H9 (cell line): ENCODE data around the gene ACAP3. TPM values are rescaled to one million over a fixed set of nuclear protein-coding genes. Genes with fewer than 3 reads are reported as not detected.

Experiments used
- DNase-seq: peaks from one replicate; pipeline ENCODE4 v3.0.0-alpha.2; 2017
- H2AFZ ChIP-seq: one replicate; pipeline ENCODE4 v1.6.1; 2013; ENCODE audit warnings: mild to moderate bottlenecking, low read length, control low read depth, moderate library complexity
- H2AK5ac ChIP-seq: 2 replicates; pipeline ENCODE4 v1.6.1; 2013; ENCODE audit warnings: low read length, control low read depth, mixed read lengths; ENCODE audit not compliant: insufficient read length
- H2BK120ac ChIP-seq: one replicate; pipeline ENCODE4 v1.6.1; 2013; ENCODE audit warnings: low read depth, mild to moderate bottlenecking, low read length, control low read depth, inconsistent platforms; ENCODE audit not compliant: poor library complexity, severe bottlenecking
- H2BK12ac ChIP-seq: 2 replicates; pipeline ENCODE4 v1.6.1; 2013; ENCODE audit warnings: low read length, control low read depth, mixed read lengths, low read depth; ENCODE audit not compliant: insufficient read length
- H2BK15ac ChIP-seq: 2 replicates; pipeline ENCODE4 v1.6.1; 2013; ENCODE audit warnings: low read depth, low read length, control low read depth
- H2BK20ac ChIP-seq: one replicate; pipeline ENCODE4 v1.6.1; 2013; ENCODE audit warnings: low read depth, mild to moderate bottlenecking, low read length, control low read depth, inconsistent platforms; ENCODE audit not compliant: poor library complexity, severe bottlenecking
- H2BK5ac ChIP-seq: 2 replicates; pipeline ENCODE4 v1.6.1; 2013; ENCODE audit warnings: low read length, control low read depth, mixed read lengths; ENCODE audit not compliant: insufficient read length
- H3K14ac ChIP-seq: 2 replicates; pipeline ENCODE4 v1.6.1; 2013; ENCODE audit warnings: low read length, control low read depth; ENCODE audit not compliant: insufficient read depth
- H3K18ac ChIP-seq: 2 replicates; pipeline ENCODE4 v1.6.1; 2013; ENCODE audit warnings: low read depth, mild to moderate bottlenecking, mixed read lengths, low read length, control low read depth; ENCODE audit not compliant: insufficient read length
- H3K23ac ChIP-seq: 2 replicates; pipeline ENCODE4 v1.6.1; 2013; ENCODE audit warnings: low read length, control low read depth, mixed read lengths, low read depth; ENCODE audit not compliant: insufficient read length
- H3K23me2 ChIP-seq: 2 replicates; pipeline ENCODE4 v1.6.1; 2013; ENCODE audit warnings: low read depth, mild to moderate bottlenecking, mixed read lengths, low read length, control low read depth; ENCODE audit not compliant: insufficient read length, poor library complexity, severe bottlenecking
- H3K27ac ChIP-seq: 2 replicates; pipeline ENCODE4 v1.5.1; 2013; ENCODE audit warnings: low read length, control low read depth, mixed read lengths, low read depth; ENCODE audit not compliant: insufficient read length
- H3K27me3 ChIP-seq: 2 replicates; pipeline ENCODE4 v1.6.1; 2013; ENCODE audit warnings: low read length, control low read depth, inconsistent platforms; ENCODE audit not compliant: insufficient read depth
- H3K4ac ChIP-seq: 2 replicates; pipeline ENCODE4 v1.6.1; 2013; ENCODE audit warnings: low read depth, mild to moderate bottlenecking, control low read depth, inconsistent platforms, low read length, moderate library complexity
- H3K4me1 ChIP-seq: 2 replicates; pipeline ENCODE4 v1.6.1; 2013; ENCODE audit warnings: low read length, control low read depth, inconsistent platforms; ENCODE audit not compliant: insufficient read depth
- H3K4me2 ChIP-seq: 2 replicates; pipeline ENCODE4 v1.6.1; 2013; ENCODE audit warnings: low read length, control low read depth, mixed read lengths; ENCODE audit not compliant: insufficient read length, insufficient read depth
- H3K56ac ChIP-seq: 2 replicates; pipeline ENCODE4 v1.6.1; 2013; ENCODE audit warnings: low read depth, mild to moderate bottlenecking, mixed read lengths, low read length, control low read depth; ENCODE audit not compliant: insufficient read length
- H3K79me1 ChIP-seq: 2 replicates; pipeline ENCODE4 v1.6.1; 2013; ENCODE audit warnings: low read depth, mild to moderate bottlenecking, moderate library complexity, low read length, control low read depth, inconsistent platforms; ENCODE audit not compliant: insufficient read depth, poor library complexity, severe bottlenecking
- H3K79me2 ChIP-seq: 2 replicates; pipeline ENCODE4 v1.6.1; 2013; ENCODE audit warnings: low read length, control low read depth, inconsistent platforms; ENCODE audit not compliant: insufficient read depth
- H3K9ac ChIP-seq: 2 replicates; pipeline ENCODE4 v1.6.1; 2013; ENCODE audit warnings: low read length, control low read depth, mixed read lengths; ENCODE audit not compliant: insufficient read length; ENCODE audit errors: extremely low read depth
- H3K9me3 ChIP-seq: one replicate; pipeline ENCODE4 v1.6.1; 2013; ENCODE audit warnings: low read depth, low read length, inconsistent platforms; ENCODE audit not compliant: control insufficient read depth
- H3T11ph ChIP-seq: one replicate; pipeline ENCODE4 v1.6.1; 2013; ENCODE audit warnings: mild to moderate bottlenecking, low read length, control low read depth, inconsistent platforms
- H4K20me1 ChIP-seq: one replicate; pipeline ENCODE4 v1.6.1; 2013; ENCODE audit not compliant: control insufficient read depth, insufficient read length, insufficient read depth
- H4K5ac ChIP-seq: 2 replicates; pipeline ENCODE4 v1.6.1; 2013; ENCODE audit warnings: low read depth, mild to moderate bottlenecking, mixed read lengths, low read length, control low read depth; ENCODE audit not compliant: insufficient read length
- H4K8ac ChIP-seq: replicated peaks from 2 replicates; pipeline ENCODE4 v1.6.1; 2013; ENCODE audit warnings: low read length, control low read depth, mixed read lengths, low read depth; ENCODE audit not compliant: insufficient read length
- H4K91ac ChIP-seq: 2 replicates; pipeline ENCODE4 v1.6.1; 2013; ENCODE audit warnings: low read depth, mild to moderate bottlenecking, moderate library complexity, mixed read lengths, low read length, control low read depth; ENCODE audit not compliant: insufficient read length
- H3K27ac Mint-ChIP-seq, 3 experiments: 2 replicates in 2 of 3; 3 replicates in 1 of 3; pipeline ENCODE4 v1.8.0; 2020 to 2021; ENCODE audit warnings: mixed read lengths in 3 of 3, mild to moderate bottlenecking in 1 of 3, moderate library complexity in 1 of 3
- H3K27me3 Mint-ChIP-seq: 2 replicates; pipeline ENCODE4 v1.8.0; 2021; ENCODE audit warnings: low read depth, mild to moderate bottlenecking, moderate library complexity, mixed read lengths
- H3K36me3 Mint-ChIP-seq, 3 experiments: 2 replicates in 2 of 3; 3 replicates in 1 of 3; pipeline ENCODE4 v1.8.0; 2020 to 2021; ENCODE audit warnings: low read depth in 3 of 3, mixed read lengths in 3 of 3; ENCODE audit not compliant: insufficient read depth in 1 of 3
- H3K4me1 Mint-ChIP-seq, 2 experiments: 2 replicates each; pipeline ENCODE4 v1.8.0; 2020; ENCODE audit warnings: mixed read lengths in 2 of 2
- H3K4me3 Mint-ChIP-seq, 2 experiments: 2 replicates in 1 of 2; 3 replicates in 1 of 2; pipeline ENCODE4 v1.8.0; 2020 to 2021; ENCODE audit warnings: mild to moderate bottlenecking in 2 of 2, mixed read lengths in 2 of 2, moderate library complexity in 1 of 2
- H3K9me3 Mint-ChIP-seq, 2 experiments: 2 replicates in 1 of 2; 3 replicates in 1 of 2; pipeline ENCODE4 v1.8.0; 2020; ENCODE audit warnings: mild to moderate bottlenecking in 2 of 2, mixed read lengths in 2 of 2, moderate library complexity in 1 of 2
- CTCF ChIP-seq: fragments of 200-600 bp; sonication (generic); conservative IDR thresholded peaks from 3 replicates; pipeline ENCODE4 v1.8.0; 2021; ENCODE audit warnings: antibody characterized with exemption, mild to moderate bottlenecking
- WGBS: extraction: QIAGEN DNeasy Blood & Tissue Kit; methylation state at CpG from one replicate; pipeline ENCODE4 v1.1.7; 2013; ENCODE audit warnings: missing lambda C conversion rate, low lambda C conversion rate, mixed read lengths; ENCODE audit not compliant: insufficient read length; ENCODE audit errors: extremely low coverage; 5-methylcytosine and 5-hydroxymethylcytosine counted together
- total RNA-seq: library from RNA; stranded (reverse); gene quantifications from 2 replicates; pipeline ENCODE4 v1.2.1, GENCODE V29; 2021

Gene ACAP3
- total RNA-seq, 1 experiment from 2014 or later = 41.4 TPM

- peaks cover 0 to 8% of the 10 kb centered on the region in 2 experiments; a peak in 3 of 5 replicates for H3K9me3 Mint-ChIP-seq
- no peak overlapping the region for H3K9ac ChIP-seq
- H2BK20ac ChIP-seq = no peak overlapping the region
- H3K9me3 ChIP-seq = no peaks in the 10 kb centered on the region
- no peaks in the 10 kb centered on the region for H3K27me3 ChIP-seq
- no peak overlapping the region for H4K5ac ChIP-seq
- H2BK5ac ChIP-seq = no peak overlapping the region
- no peak for DNase-seq
- H3K4me3 Mint-ChIP-seq = no peak overlapping the region
- peaks cover 9% of the 10 kb centered on the region for H3K23me2 ChIP-seq
- no peak overlapping the region for H3T11ph ChIP-seq
- peak; percentile 61 for TF ChIP-seq CTCF
- H2BK120ac ChIP-seq = no peak overlapping the region
- no peak overlapping the region for H2BK12ac ChIP-seq
- H3K4ac ChIP-seq = no peak overlapping the region
- H3K23ac ChIP-seq = no peak overlapping the region
- H3K79me2 ChIP-seq = peaks cover 3% of the 10 kb centered on the region; the same call in 1 of the 2 replicates
- no CpG with 5 or more reads among the region's 15 CpGs for WGBS
- H2BK15ac ChIP-seq = no peak overlapping the region
- no peak overlapping the region for H3K14ac ChIP-seq
- H4K8ac ChIP-seq = no peak overlapping the region
- H4K91ac ChIP-seq = no peak overlapping the region
- H3K4me1 Mint-ChIP-seq = peaks cover 6 to 15% of the 10 kb centered on the region in 2 experiments
- H3K18ac ChIP-seq = no peak overlapping the region
- no peaks in the 10 kb centered on the region for H3K27me3 Mint-ChIP-seq
- H3K56ac ChIP-seq = no peak overlapping the region
- H3K27ac ChIP-seq = no peak overlapping the region
- no peak overlapping the region for H3K4me2 ChIP-seq
- H3K27ac Mint-ChIP-seq = no peak overlapping the region
- H4K20me1 ChIP-seq = peaks cover 3% of the 10 kb centered on the region
- H2AK5ac ChIP-seq = no peak overlapping the region
- H2AFZ ChIP-seq = no peak overlapping the region
- peaks cover 13% of the 10 kb centered on the region for H3K79me1 ChIP-seq
- H3K36me3 Mint-ChIP-seq = peaks cover 21 to 25% (median 23%) of the 10 kb centered on the region in 3 experiments
- H3K4me1 ChIP-seq = no peaks in the 10 kb centered on the region; the same call in 1 of the 2 replicates
These were observed 37.1 kb upstream of the ACAP3 start for GRCh38 chr1:1344655-1345361.
